Body of pancreas (tissue), 4 donors: ENCODE data around the gene SYT9.

Experiments used
- POLR2A ChIP-seq, 3 donors: fragments of 450-650 bp; IDR thresholded peaks; one replicate each; pipeline ENCODE4 v1.6.1; 2016; ENCODE audit warnings: antibody characterized with exemption in 3 of 3, mild to moderate bottlenecking in 2 of 3
- TF ChIP-seq, protein P1 (sequence below), 7 experiments: fragments of 450-650 bp in 4 of 7; fragments of 200-600 bp in 3 of 7; sonication (generic) in 3 of 7; IDR thresholded peaks; one replicate each; pipeline ENCODE4 v1.5.1; 2016 to 2019; ENCODE audit warnings: antibody characterized with exemption in 7 of 7

DNA sequence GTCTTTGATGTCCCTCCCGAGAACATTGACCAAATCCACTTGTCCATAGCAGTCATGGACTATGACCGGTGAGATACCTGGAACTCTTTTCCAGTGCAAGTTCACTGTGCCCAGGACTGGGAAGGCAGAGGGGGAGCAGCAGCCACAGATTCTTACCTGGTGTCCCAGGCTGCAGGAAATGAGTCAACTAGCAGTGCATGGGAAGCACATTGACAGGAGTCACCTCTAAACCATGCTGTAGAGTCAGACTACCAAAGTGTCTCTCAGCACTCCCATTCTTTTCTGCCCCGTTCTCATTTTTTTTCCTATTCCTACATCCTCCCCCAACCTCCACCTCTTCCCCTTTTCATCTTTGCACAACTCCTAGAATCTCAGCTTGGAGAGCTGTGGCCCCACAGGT lies 166.4 kb downstream of the SYT9 start:
- TF ChIP-seq, protein P1, sequence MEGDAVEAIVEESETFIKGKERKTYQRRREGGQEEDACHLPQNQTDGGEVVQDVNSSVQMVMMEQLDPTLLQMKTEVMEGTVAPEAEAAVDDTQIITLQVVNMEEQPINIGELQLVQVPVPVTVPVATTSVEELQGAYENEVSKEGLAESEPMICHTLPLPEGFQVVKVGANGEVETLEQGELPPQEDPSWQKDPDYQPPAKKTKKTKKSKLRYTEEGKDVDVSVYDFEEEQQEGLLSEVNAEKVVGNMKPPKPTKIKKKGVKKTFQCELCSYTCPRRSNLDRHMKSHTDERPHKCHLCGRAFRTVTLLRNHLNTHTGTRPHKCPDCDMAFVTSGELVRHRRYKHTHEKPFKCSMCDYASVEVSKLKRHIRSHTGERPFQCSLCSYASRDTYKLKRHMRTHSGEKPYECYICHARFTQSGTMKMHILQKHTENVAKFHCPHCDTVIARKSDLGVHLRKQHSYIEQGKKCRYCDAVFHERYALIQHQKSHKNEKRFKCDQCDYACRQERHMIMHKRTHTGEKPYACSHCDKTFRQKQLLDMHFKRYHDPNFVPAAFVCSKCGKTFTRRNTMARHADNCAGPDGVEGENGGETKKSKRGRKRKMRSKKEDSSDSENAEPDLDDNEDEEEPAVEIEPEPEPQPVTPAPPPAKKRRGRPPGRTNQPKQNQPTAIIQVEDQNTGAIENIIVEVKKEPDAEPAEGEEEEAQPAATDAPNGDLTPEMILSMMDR (IDR thresholded peaks at IDR 0.05) = no peak
- TF ChIP-seq POLR2A (IDR thresholded peaks at IDR 0.05) = no peak
